HepG2 (cell line): ENCODE results near the gene PTK7. TPM values are rescaled to one million over a fixed set of nuclear protein-coding genes. Genes with fewer than 3 reads are reported as not detected.
A peak's percentile ranks its signal among the peaks of the same experiment; 100 is the strongest.

Experiments used
- ATM ChIP-seq: fragments of 450-650 bp; IDR thresholded peaks from 2 replicates; pipeline ENCODE4 v1.7.1; 2017; ENCODE audit warnings: mild to moderate bottlenecking, borderline replicate concordance
- ERF ChIP-seq: IDR thresholded peaks from 2 replicates; pipeline ENCODE4 v1.6.1; 2018; ENCODE audit warnings: missing biosample characterization, missing genetic modification reagents
- FOXP1 ChIP-seq, 2 experiments: fragments of 450-650 bp in 1 of 2; IDR thresholded peaks; 2 replicates each; pipeline ENCODE4 v1.6.1; 2017 to 2018; ENCODE audit warnings: antibody characterized with exemption in 1 of 2
- PBX3 ChIP-seq: sonication (generic); formaldehyde crosslinking; IDR thresholded peaks from 2 replicates; pipeline ENCODE4 v1.8.1; 2023; ENCODE audit warnings: missing genetic modification reagents, inconsistent platforms, borderline replicate concordance
- SOX13 ChIP-seq, 3 experiments: fragments of 450-650 bp in 1 of 3; sonication (generic) in 1 of 3; formaldehyde crosslinking in 1 of 3; IDR thresholded peaks in 2 of 3; conservative IDR thresholded peaks in 1 of 3; 2 replicates each; pipeline versions ENCODE4 v1.5.0 to v1.6.1; 2016 to 2020; ENCODE audit warnings: antibody characterized with exemption in 1 of 3, mild to moderate bottlenecking in 1 of 3, missing compliant biosample characterization in 1 of 3, missing genetic modification reagents in 1 of 3, moderate library complexity in 1 of 3
- ZFP36 ChIP-seq: fragments of 150-350 bp; IDR thresholded peaks from 2 replicates; pipeline ENCODE4 v1.6.1; 2018; ENCODE audit warnings: borderline replicate concordance, low read length, low read depth; ENCODE audit not compliant: partially characterized antibody
- ZMYM4 ChIP-seq: sonication (generic); formaldehyde crosslinking; IDR thresholded peaks from 2 replicates; pipeline ENCODE4 v1.8.1; 2023; ENCODE audit warnings: mild to moderate bottlenecking, missing genetic modification reagents
- ZNF124 ChIP-seq: sonication (generic); formaldehyde crosslinking; IDR thresholded peaks from 2 replicates; pipeline ENCODE4 v1.4.0; 2020; ENCODE audit warnings: missing genetic modification reagents
- ZNF546 ChIP-seq: sonication (generic); formaldehyde crosslinking; conservative IDR thresholded peaks from 2 replicates; pipeline ENCODE4 v1.8.1; 2023; ENCODE audit warnings: mild to moderate bottlenecking, missing genetic modification reagents
- ZNF775 ChIP-seq: sonication (generic); formaldehyde crosslinking; IDR thresholded peaks from 2 replicates; pipeline ENCODE4 v1.4.0; 2020; ENCODE audit warnings: missing genetic modification reagents, mild to moderate bottlenecking, moderate library complexity, borderline replicate concordance
- ZNF839 ChIP-seq: sonication (generic); formaldehyde crosslinking; IDR thresholded peaks from 2 replicates; pipeline ENCODE4 v1.4.0; 2020; ENCODE audit warnings: missing genetic modification reagents, mild to moderate bottlenecking, borderline replicate concordance
- polyA plus RNA-seq, 8 experiments: library from polyadenylated mRNA; depleted of rRNA in 3 of 8; stranded (reverse) in 7 of 8; unstranded in 1 of 8; fragments of >200 nt; fragmentation: Illumina TruSeq in 4 of 8; extraction: Trizol in 4 of 8; gene quantifications; 2 replicates each; pipeline versions ENCODE4 v1.2.1 to v1.2.3, GENCODE V29; 2011 to 2016; ENCODE audit warnings: low read depth in 4 of 8, missing spikeins in 1 of 8, mixed read lengths in 1 of 8; ENCODE audit not compliant: insufficient read depth in 1 of 8
- total RNA-seq, 5 experiments: library from RNA; depleted of rRNA; stranded (reverse); fragments of >200 nt; fragmentation: Illumina TruSeq; extraction: Trizol; gene quantifications; 2 replicates each; pipeline ENCODE4 v1.2.3, GENCODE V29; 2016; ENCODE audit warnings: low read depth in 1 of 5
- TF ChIP-seq, protein P1 (sequence below): sonication (generic); formaldehyde crosslinking; IDR thresholded peaks from one replicate; pipeline ENCODE4 v1.5.1; 2020; ENCODE audit warnings: mild to moderate bottlenecking, missing genetic modification reagents; ENCODE audit errors: not compliant biosample characterization
- TF ChIP-seq, protein P2 (sequence below): sonication (generic); IDR thresholded peaks from 2 replicates; pipeline ENCODE4 v1.6.1; 2016; ENCODE audit warnings: low read depth, borderline replicate concordance
- TF ChIP-seq, protein P3 (sequence below): IDR thresholded peaks from 2 replicates; pipeline ENCODE4 v1.6.1; 2016
- TF ChIP-seq, protein P4 (sequence below): IDR thresholded peaks from 2 replicates; pipeline ENCODE4 v1.6.1; 2012; ENCODE audit warnings: inconsistent platforms

Gene PTK7
- total and polyA plus RNA-seq, 2 of the 13 experiments (the other 11 are each of a cell fraction or from before 2014, with no cell fraction given): 98.5 to 99.8 TPM

GRCh38 chr6:43076464-43077332 is 584 bp downstream of the PTK7 start (continued):
- TF ChIP-seq, protein P1, sequence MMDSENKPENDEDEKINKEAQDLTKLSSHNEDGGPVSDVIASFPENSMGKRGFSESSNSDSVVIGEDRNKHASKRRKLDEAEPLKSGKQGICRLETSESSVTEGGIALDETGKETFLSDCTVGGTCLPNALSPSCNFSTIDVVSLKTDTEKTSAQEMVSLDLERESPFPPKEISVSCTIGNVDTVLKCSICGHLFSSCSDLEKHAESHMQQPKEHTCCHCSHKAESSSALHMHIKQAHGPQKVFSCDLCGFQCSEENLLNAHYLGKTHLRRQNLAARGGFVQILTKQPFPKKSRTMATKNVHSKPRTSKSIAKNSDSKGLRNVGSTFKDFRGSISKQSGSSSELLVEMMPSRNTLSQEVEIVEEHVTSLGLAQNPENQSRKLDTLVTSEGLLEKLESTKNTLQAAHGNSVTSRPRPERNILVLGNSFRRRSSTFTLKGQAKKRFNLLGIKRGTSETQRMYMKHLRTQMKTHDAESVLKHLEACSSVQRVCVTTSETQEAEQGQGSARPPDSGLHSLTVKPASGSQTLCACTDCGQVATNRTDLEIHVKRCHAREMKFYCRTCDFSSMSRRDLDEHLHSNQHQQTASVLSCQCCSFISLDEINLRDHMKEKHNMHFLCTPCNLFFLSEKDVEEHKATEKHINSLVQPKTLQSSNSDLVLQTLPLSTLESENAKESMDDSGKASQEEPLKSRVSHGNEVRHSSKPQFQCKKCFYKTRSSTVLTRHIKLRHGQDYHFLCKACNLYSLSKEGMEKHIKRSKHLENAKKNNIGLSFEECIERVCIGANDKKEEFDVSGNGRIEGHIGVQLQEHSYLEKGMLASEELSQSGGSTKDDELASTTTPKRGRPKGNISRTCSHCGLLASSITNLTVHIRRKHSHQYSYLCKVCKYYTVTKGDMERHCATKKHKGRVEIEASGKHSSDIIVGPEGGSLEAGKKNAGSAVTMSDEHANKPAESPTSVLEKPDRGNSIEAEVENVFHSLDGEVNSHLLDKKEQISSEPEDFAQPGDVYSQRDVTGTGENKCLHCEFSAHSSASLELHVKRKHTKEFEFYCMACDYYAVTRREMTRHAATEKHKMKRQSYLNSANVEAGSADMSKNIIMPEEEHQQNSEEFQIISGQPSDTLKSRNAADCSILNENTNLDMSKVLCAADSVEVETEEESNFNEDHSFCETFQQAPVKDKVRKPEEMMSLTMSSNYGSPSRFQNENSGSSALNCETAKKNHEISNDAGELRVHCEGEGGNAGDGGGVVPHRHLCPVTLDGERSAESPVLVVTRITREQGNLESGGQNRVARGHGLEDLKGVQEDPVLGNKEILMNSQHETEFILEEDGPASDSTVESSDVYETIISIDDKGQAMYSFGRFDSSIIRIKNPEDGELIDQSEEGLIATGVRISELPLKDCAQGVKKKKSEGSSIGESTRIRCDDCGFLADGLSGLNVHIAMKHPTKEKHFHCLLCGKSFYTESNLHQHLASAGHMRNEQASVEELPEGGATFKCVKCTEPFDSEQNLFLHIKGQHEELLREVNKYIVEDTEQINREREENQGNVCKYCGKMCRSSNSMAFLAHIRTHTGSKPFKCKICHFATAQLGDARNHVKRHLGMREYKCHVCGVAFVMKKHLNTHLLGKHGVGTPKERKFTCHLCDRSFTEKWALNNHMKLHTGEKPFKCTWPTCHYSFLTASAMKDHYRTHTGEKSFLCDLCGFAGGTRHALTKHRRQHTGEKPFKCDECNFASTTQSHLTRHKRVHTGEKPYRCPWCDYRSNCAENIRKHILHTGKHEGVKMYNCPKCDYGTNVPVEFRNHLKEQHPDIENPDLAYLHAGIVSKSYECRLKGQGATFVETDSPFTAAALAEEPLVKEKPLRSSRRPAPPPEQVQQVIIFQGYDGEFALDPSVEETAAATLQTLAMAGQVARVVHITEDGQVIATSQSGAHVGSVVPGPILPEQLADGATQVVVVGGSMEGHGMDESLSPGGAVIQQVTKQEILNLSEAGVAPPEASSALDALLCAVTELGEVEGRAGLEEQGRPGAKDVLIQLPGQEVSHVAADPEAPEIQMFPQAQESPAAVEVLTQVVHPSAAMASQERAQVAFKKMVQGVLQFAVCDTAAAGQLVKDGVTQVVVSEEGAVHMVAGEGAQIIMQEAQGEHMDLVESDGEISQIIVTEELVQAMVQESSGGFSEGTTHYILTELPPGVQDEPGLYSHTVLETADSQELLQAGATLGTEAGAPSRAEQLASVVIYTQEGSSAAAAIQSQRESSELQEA (CRISPR knock-in tag): no peak
- TF ChIP-seq, protein P2, sequence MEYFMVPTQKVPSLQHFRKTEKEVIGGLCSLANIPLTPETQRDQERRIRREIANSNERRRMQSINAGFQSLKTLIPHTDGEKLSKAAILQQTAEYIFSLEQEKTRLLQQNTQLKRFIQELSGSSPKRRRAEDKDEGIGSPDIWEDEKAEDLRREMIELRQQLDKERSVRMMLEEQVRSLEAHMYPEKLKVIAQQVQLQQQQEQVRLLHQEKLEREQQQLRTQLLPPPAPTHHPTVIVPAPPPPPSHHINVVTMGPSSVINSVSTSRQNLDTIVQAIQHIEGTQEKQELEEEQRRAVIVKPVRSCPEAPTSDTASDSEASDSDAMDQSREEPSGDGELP: no peak
- 0 out of 2 replicates have a peak, but pooled peaks have one; percentile 14 for TF ChIP-seq ZNF124 (CRISPR knock-in tag)
- TF ChIP-seq ZNF775: 0 out of 2 replicates have a peak, but pooled peaks have one; percentile 22
- TF ChIP-seq ATM: no peak
- TF ChIP-seq, protein P3, sequence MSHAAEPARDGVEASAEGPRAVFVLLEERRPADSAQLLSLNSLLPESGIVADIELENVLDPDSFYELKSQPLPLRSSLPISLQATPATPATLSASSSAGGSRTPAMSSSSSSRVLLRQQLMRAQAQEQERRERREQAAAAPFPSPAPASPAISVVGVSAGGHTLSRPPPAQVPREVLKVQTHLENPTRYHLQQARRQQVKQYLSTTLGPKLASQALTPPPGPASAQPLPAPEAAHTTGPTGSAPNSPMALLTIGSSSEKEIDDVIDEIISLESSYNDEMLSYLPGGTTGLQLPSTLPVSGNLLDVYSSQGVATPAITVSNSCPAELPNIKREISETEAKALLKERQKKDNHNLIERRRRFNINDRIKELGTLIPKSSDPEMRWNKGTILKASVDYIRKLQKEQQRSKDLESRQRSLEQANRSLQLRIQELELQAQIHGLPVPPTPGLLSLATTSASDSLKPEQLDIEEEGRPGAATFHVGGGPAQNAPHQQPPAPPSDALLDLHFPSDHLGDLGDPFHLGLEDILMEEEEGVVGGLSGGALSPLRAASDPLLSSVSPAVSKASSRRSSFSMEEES (CRISPR knock-in tag): no peak
- no peak for TF ChIP-seq FOXP1 (IDR thresholded peaks at IDR 0.05)
- no peak for TF ChIP-seq FOXP1 (CRISPR knock-in tag; IDR thresholded peaks at IDR 0.05)
- TF ChIP-seq ZFP36: no peak
- TF ChIP-seq ERF (CRISPR knock-in tag): peak; percentile 52; the same call in 1 of the 2 replicates
- TF ChIP-seq SOX13 (IDR thresholded peaks at IDR 0.05): no peak
- no peak for TF ChIP-seq SOX13 (CRISPR knock-in tag; conservative IDR thresholded peaks at IDR 0.05 in 1 of 2, IDR thresholded peaks at IDR 0.05 in 1 of 2)
- TF ChIP-seq PBX3 (CRISPR knock-in tag): no peak
- no peak for TF ChIP-seq ZNF839 (CRISPR knock-in tag)
- TF ChIP-seq ZNF546: peak; percentile 67; the same call in 1 of the 2 replicates
- TF ChIP-seq ZMYM4: no peak; the same call in 1 of the 2 replicates
- TF ChIP-seq, protein P4, sequence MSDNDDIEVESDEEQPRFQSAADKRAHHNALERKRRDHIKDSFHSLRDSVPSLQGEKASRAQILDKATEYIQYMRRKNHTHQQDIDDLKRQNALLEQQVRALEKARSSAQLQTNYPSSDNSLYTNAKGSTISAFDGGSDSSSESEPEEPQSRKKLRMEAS: peak; percentile 38; the same call in 1 of the 2 replicates
